SK-N-SH treated with all-trans-retinoic acid at 6 μM for 48 hours (cell line): Measurements from ENCODE around the gene SNX18.

ENCODE experiments used
- ISL1 ChIP-seq: fragments of 250-450 bp; sonication (Bioruptor Pico); IDR thresholded peaks from 2 replicates; pipeline ENCODE4 v2.1.2; 2022; ENCODE audit warnings: mild to moderate bottlenecking, moderate library complexity
- POU6F1 ChIP-seq: fragments of 250-450 bp; sonication (Bioruptor Pico); IDR thresholded peaks from 2 replicates; pipeline ENCODE4 v1.8.0; 2021; ENCODE audit warnings: low read depth, mild to moderate bottlenecking, moderate library complexity, borderline replicate concordance
- ZC3H10 ChIP-seq: fragments of 250-450 bp; sonication (Bioruptor Pico); IDR thresholded peaks from 2 replicates; pipeline ENCODE4 v1.5.1; 2021; ENCODE audit warnings: mild to moderate bottlenecking, moderate library complexity
- ZFP30 ChIP-seq: fragments of 450-650 bp; formaldehyde crosslinking; IDR thresholded peaks from 2 replicates; pipeline ENCODE4 v1.5.0; 2022; ENCODE audit warnings: mild to moderate bottlenecking, moderate library complexity
- ZNF8 ChIP-seq: fragments of 450-650 bp; formaldehyde crosslinking; IDR thresholded peaks from 2 replicates; pipeline ENCODE4 v1.5.0; 2020; ENCODE audit warnings: mild to moderate bottlenecking, moderate library complexity

GRCh38 chr5:54526604-54527288 is 9.2 kb downstream of the SNX18 start:
- TF ChIP-seq ZFP30 (CRISPR knock-in tag) (no peak), POU6F1 (CRISPR knock-in tag) (no peak), ZNF8 (CRISPR knock-in tag) (no peak), ISL1 (CRISPR knock-in tag) (no peak), ZC3H10 (CRISPR knock-in tag) (no peak)
